GM18499 (cell line): ENCODE measurements around the gene ABLIM1.

ENCODE experiments used
- ATAC-seq: cut with Tn5 transposase; IDR thresholded peaks from one replicate; pipeline ENCODE4 v1.9.1; 2021; ENCODE audit warnings: moderate number of reproducible peaks; ENCODE audit not compliant: insufficient read depth, unreplicated experiment

The ABLIM1 gene

DNA sequence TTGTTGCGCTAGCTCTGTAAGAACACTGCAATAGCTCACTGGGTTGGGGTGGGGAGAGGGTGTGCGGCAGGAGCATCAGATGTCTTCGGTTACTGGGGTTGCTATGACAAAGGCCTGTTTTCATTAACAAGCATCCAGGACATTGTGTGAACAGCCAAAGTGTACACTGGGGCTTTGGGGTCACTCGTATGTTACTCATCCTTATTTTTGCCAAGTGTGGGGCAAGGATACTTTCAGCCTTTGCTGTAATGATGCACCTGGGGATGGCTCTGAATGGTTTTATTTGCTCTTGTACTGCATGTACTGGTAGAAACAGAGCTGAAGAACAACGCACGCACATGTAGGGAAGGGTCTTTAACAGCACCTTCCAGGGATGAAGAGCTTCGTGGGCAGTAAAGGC, 180.8 kb downstream of the ABLIM1 start:
- ATAC-seq: no peak

DNA sequence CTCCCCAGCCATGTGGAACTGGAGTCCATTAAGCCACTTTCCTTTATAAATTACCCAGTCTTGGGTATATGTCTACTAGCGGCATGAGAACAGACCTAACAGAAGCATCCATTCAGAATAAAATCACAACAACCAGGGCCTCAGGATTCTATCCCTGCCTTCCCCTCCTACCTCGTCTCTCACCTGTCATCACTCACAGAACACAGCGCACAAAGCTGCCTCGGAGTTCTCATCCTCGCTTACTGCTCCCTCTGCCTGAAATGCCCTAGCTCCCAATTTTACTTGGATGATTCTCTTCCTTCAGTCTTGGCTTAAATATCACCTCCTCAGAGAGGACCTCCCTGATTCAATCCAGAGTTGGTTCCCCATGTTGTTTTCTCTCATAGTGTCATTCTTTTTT, 183.1 kb downstream of the ABLIM1 start:
- no peak for ATAC-seq

DNA sequence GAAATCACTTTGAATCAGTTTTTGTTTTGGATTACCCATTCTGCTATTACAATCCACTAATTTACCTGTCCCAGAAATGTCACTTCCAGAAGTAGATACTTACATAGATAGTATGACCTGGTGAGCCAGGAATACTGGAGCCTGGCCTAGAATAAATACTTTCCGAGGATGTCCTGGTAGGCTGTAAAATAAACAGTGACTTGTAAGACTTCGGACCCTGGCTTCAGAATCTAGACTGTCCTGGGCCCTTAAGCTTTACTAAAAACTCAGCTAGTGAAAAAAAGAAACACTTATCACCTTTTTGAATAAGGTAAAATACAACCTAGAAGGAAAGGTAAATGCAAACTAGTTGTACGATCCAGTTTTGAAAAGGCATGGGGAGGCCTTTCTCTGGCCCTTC, 184.3 kb downstream of the ABLIM1 start:
- no peak for ATAC-seq

DNA sequence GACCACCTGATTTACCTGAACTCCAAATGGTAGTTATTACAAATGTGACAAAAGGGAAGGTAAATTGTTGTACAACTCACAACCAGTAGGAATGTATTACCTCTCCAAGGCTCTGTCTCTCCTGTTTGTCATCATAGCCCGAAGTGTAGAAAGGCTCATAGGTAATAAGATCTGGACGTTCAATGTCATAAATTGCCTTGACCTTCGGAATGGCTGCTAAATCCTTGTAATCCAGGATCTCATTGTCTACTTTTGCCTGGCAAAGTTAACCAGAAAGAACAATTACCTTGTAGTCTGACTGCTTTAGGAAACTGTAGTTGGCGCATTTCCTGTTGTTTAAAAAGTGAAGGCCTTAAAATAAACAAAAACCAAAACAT, 185.2 kb downstream of the ABLIM1 start:
- no peak for ATAC-seq

DNA sequence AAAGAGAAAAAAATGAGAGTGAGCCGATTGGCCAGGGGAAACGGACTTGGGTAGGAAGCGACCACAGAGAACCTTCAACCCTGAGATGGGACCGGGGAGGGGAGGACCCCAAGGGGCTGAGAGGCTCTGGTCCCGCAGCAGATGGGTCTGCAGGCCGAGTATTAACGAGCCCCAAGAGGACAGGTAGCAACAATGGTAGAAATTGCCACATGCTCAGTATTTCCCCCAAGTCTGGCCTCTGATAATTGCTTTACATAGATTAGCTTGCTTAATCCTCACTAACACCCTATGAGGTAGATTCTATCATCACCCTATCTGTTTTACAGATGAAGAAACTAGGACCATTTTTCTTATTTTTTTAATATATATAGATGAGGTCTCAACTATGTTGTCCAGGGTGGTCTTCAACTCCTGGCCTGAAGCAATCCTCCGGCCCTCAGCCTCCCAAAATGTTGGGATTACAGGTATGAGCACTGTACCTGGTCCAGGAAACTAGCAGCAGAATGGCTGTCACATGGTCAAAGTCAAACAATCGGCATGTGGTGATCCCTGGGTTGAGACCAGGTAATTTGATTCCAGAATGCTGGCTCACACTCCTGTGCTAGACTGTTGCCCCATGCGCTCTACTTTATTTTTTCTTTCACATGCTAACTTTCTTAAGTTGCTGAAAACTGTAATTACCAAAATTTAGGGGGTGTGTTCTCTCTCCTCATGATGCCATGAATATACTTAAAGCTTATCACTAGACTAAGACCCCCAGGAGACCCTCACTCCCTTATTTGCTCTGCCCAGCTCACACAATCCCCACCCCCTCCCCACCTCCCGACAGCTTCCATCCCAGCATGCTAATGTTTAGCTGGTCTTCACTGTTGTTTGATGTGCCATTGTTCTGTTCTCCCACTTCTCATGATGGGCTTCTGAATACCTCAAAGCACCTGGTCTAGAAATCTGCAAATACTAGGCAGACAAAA, 185.9 kb downstream of the ABLIM1 start:
- ATAC-seq: no peak

DNA sequence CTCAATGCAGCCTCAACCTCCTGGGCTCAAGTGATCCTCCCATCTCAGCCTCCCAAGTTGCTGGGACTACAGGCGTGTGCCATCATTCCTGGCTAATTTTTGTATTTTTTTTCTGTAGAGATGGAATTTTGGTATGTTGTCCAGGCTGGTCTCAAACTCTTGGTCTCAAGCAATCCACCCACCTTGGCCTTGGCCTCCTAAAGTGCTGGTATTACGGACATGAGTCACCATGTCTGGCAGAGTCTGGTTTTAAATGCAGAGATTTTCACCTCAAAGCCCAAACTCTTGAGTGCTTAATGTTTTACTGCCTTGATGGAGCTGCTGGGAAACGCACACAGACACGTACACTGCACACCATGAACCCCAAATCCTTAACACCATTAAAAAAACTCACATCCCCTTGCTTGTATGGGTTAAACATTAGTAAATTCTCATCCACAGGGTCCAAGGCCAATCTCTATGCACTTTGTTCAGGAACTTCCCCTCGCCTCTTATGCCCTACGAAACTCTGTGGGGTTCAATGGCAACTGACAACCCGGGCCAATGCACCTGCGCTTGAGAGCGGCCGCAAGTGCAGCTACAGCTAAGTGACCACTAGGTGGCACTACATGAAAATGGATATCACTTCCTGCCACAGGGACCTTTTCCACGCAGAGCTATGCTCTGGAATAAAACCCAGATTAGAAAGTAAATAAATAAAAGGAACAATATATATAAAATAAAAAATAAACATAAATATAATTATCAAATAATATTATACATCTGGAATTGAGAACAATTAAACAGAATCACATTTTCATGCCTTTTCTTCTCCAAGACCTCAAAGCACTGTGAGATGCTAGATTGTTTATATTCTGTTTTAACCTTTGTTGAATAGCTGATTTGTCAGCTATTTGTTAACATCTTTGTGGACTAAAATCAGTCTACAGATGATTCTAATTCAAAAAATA, 186.8 kb downstream of the ABLIM1 start:
- ATAC-seq: peak; percentile 89

DNA sequence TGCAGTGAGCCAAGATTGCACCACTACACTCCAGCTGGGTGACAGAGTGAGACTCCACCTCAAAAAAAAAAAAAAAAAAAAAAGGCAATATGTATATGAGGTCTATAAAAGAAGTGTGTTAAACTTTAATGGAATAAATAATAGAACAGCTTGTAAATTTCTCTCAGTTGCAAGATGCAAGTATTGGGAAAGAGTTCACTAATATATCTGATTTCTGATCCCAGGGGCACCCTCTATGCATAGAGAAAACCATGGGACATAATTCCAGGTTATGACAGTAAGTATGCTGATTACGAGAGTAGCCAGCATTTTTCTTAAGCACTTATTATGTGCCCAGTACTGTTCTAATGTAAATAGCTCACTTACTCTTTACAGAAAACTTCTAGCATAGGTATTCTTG, 187.7 kb downstream of the ABLIM1 start:
- ATAC-seq: no peak

DNA sequence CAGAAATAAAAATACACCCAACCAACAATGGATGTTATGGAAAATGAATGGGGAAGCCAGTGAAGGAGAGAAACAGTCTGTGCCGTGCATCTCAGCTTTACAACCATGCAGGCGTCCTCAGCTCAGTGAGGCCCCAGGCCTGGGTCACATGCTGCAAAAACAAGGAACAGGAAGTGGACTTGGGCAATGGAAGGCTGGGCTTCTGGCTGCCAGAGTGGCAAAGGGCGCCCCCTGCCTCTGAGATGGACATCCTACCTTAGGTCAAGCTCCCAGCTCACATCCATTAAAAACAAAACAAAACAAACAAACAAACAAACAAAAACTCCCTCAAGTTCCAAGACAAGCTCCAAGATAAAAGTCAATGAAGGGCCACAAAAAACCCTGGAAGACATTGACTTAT, 199.1 kb downstream of the ABLIM1 start:
- ATAC-seq: no peak

DNA sequence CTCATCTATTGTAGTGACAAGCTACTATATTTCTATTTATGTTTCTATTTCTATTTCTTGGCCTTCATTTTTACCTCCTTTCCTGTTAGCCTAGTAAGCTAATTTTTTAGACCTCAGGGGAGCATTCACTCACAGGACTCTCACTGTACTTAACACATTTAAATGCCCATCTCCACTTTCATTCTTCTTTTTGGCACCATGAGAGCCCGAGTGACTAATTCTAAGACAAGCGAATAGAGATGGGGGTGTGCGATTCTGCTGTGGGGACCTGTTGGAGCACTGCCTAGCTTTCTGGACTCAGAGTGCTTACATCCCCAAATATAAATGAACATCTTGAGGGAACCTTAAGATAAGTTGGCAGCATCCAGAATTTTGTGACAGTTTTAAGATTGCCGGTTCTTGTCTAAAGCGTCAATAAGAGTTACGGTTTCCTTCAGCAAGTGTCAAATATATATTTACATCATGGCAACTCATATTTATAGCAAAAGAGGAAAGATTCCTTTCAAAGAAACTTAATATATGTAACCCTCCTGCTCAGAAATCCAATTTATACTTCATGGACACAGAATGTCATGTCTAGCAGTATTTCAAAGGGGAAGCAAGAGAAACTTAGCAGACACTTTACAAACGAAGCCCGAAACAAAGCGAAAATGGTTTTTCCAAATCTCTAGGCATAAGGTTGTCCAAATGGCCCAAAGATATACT, 199.7 kb downstream of the ABLIM1 start:
- ATAC-seq: no peak

DNA sequence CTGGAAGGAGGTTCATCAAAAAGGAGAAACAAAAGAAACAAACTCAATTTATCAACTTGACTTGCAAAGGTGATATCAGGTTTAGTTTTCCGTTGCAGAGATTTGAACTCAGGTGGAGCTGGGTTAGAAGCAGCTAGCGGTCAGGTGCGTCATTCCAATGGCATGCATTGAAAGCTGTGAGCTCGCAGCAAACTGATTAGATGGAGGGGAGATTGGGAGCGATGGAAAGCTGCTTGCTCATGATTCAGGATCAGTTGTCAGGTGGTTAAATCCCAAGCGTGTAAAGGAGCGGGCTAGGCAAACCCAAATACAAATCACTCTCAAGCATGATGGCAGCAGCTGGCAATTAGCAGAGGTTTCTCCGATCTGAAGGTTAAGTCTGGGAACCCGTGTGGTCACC, 204.5 kb downstream of the ABLIM1 start:
- ATAC-seq: no peak

DNA sequence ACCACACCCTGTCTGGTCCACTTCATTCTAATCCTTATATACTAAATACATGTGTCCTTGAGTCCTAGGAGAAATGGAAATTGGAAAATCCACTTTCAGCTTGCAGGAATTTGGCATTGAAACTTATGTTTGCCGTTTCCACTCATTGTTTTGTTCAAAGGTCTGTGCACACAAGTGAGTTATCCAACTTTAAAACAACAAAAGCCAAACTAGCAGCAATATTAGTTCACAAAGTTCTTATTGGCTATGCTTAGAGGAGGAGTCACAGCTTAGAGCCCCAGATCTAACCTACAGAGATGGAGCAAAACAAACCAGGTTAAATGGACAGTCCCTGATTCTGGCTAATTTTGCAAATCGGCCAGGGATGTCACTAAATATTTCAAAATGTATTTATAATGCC, 209.2 kb downstream of the ABLIM1 start:
- ATAC-seq: no peak

DNA sequence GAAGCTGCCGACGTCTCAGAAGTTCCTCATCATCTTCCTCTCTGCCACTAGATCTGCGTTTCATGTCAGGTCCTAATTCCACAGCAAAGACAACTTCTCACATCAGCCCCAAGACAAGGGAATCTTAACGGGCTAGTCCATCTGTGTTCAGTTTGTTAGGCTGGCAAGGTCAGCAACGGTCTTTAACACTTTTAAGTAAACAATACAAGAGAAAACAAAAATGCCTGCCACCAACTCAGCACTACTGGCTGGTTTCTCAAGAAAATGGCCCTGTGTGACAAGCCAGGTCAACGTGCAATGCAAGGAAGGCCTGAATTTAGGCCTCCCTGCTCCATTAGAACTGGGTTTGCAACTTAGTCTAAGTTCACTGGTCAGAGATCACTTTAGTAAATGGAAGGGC, 212.7 kb downstream of the ABLIM1 start:
- no peak for ATAC-seq

DNA sequence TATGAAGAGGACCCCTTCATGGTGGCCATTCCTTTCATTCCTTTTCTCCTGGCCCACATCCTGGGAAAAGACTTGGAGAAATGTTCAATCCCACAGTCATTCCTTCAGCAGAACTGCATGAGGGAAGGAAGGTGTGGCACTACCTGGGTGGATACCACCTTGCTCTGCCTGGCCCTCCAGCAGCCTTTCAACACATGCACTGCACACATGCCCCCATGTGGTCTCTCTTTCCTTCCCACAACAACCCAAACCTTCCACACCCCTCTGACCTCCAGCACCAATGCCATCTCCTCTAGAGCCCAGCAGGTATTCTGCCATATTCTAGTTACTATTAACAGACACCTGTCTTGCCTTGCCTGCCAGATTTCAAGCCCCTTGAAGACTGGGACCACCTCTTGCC, 213.3 kb downstream of the ABLIM1 start:
- no peak for ATAC-seq

DNA sequence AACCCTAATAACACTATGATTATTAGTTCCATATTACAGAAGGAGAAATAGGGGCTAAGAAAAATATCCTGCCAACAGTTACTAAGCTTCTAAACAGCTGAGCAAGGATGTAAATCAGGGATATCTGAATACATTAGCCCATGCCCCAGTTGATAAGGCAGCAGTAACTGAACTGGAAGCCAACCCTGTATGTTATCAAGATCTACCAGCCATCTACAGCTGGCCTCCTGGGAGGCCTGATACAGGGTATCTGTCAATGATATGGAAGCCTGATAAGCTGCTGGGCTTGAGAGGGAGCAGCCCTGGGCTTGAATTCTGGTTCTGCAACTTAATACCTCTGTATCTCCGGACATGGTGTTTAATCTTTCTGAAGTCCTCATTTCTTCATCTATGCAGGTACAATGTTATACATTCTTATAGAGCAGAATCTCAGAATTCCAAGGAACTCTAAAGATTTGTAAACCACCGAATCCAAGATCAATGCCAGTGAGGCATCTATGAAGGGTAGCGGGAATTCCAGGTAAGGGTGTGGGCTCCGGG, 215.9 kb downstream of the ABLIM1 start:
- no peak for ATAC-seq

DNA sequence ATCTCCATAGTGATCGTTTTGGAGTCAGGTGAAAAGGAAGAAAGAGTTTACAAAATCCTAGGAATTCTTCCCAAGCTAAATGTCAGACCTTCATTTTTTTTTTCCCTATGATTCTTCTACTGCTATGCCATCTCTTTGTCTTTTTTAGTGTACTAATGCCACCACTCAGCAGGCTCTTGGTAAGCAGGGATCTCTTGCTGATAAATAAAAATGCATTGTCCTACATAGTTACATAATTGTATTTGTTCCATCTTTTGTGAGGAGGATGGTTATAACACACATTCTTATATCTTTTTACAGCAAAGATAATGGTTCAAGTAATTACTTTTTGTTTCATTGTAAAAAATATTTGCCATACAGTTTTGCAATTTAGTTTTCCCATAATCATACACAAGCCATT, 217.0 kb downstream of the ABLIM1 start:
- ATAC-seq: no peak

DNA sequence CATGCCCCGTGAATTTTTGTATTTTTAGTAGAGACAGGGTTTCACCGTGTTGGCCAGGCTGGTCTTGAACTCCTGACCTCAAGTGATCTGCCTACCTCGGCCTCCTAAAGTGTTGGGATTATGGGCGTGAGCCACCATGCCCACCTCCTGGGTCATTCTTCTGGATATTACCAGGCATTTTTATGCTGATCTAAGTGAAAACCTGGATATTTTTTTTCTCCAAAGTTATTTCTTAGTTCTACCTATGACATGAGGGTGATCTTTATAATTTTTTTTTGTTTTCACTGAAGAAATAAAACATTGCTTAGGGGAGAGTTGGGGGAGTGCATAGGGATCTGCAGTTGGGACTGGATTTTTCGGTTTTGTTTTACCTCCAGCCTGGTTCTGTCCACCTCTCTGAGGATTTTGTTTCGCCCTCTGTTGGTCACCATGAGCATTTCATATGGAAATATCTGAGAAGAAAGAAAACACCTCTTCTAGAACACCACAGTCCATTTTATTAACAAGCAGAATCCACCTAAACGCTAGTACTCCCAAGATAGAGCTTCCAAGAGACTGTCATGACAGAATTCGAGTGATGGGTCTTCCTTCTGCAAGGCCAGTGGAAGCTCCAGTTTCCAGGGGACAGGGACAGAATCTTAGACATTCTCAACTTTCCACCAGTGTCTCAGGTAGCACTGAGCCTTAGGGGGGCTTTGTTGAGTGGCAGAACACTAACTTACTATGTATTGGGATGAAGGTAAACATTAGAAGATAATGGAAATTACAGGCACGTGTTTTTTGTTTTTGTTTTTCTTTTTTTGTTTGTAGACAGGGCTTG, 220.4 kb downstream of the ABLIM1 start:
- ATAC-seq: no peak

DNA sequence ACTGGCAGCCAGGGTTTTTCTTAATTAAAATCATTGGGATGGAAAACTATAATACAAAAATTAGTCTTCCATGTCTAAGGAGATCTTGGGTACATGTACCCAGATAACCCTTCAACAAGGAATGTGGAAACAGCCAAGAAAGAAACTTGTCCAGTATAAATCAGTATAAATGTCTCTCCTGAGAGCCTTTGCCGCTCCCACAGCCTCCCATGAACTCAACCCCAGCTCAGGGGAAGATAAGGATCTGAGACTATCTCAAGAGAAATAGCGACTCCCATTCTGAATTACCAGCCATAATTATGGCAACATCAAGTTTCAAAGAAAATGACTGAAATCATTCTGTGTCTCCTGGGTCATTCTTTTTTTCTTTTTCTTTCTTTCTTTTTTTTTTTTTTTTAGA, 221.1 kb downstream of the ABLIM1 start:
- no peak for ATAC-seq

DNA sequence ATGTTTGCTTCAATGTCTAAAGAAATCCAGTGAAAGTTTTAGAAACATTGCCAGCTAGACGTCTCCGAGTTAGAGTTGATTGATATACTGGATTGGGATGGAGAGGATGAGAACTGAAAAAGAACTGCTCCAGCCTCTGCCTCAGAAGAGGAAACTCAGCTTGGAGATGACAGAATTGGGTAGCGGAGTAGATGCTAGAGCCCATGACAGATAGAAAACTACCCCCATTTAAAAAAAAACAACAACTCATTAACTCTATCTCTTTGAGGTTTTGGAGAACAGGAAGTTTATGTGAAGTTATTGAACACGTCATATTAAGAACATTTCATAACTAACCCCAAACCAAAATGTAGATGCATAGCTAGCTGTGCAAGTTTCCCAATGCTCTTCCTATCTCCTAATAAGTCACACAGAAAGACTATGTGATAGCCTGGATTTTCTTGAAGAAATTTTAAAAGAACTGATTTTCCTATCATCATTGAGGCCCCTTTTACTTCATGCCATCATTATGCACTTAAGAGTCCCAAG, 225.4 kb downstream of the ABLIM1 start:
- ATAC-seq: no peak

DNA sequence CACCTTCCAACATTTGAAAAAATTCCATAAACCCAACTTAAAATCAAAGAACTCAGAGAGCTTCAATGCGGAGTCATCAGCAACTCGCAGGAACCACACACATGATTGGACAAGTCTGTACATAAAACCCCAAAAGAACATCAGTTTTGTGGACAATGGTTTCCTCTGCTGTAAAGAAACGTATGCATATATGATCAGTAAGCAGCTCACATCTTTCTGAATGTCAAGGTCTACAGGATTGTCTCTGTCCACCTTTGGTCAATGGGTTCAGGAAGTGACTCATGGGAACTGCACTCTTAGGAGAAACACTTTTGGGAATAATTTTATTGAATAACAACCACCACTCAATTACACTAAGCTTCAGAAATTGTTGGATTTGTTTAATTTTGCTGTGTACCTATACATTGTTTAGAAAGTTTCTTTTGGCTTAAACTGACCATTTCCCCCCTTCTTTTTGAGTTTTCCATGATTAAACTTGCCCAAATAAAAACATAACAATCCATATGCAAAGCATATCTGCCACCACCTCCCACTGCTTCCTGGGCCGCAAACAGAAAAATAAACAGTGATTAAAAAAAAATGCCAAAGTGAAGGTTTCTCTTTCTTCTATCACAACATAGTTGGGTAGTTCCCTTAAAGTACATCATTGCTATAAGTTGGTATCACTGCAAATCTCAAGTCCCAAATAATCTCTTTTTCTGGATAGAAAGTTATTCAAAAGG, 226.5 kb downstream of the ABLIM1 start:
- ATAC-seq: no peak
